Left kidney (tissue), 2 donors: Measurements from ENCODE around the gene ADAP1. TPM values are rescaled to one million over a fixed set of nuclear protein-coding genes. Genes with fewer than 3 reads are reported as not detected.

Experiments used
- DNase-seq: peaks from one replicate; pipeline ENCODE4 v3.0.0-alpha.2; 2013
- polyA plus RNA-seq: library from polyadenylated mRNA; unstranded; fragments of 120-200 nt; gene quantifications from one replicate; pipeline ENCODE4 v1.2.1, GENCODE V29; 2013; ENCODE audit not compliant: insufficient read length

Gene ADAP1
- polyA plus RNA-seq, 1 donor: 11.0 TPM

DNA sequence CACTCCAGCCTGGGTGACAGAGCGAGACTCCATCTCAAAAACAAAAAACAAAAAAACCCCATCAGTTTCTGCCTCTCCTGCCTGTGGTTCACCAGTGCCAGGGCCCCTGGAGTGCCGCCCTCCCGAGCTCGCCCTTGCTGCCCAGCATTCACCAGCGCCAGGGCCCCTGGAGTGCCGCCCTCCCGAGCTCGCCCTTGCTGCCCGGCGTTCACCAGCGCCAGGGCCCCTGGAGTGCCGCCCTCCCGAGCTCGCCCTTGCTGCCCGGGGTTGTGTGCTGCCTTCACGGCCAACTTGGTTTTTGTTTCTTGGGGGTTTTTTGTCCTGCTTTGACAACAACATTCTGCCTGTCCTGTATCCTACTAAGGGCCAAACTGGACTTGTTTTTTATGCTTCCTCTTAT lies 91.4 kb downstream of the ADAP1 start:
- DNase-seq: no peak

DNA sequence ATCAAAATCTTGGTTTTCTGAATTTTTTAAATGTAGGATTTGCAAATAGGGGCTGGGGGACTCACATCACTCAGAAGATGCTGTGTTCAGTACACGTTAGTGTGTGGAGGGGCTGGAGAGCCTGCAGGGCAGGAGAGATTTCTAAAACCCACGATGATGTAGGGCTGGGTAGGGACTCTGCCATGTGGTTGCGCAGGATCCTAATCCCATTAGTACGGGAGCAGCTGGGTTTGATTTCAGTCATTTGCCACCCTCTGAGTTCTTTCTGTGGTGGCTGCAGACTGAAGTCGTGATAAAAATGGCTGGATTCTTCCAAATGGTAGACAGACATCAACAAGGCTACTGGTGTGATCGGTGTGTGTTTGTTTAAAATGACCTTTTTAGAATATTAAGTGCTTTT lies 92.3 kb downstream of the ADAP1 start:
- DNase-seq: no peak

DNA sequence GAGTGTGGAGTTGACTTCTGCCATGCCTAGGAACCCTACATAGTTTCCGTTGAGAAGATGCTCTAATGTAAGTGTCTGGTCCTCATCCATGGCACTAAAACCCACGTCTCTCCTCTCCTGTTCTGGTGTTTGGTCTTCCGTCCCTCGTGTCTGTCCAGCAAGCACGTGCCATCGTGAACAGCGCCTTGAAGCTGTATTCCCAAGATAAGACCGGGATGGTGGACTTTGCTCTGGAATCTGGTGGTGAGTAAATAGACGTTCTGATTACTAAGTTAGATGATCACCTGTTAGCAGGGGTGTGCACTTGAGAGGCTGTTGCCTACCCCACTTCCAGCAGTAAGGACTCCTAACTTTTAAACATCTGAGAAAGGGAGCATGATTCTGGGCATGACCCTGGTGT lies 93.3 kb downstream of the ADAP1 start:
- no peak for DNase-seq

DNA sequence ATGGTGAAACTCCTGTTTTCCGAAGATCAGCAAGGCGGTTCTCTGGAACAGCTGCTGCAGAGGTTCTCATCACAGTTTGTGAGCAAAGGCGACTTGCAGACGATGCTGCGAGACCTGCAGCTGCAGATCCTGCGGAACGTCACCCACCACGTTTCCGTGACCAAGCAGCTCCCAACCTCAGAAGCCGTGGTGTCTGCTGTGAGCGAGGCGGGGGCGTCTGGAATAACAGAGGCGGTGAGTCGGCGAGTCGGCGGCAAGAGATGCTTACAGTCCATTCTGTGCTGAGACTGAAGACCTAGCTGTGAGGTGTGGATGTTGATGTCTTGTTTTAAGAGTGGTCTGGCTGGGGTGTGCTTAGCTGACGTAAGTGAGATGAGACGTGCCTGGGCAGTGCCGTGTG lies 94.3 kb downstream of the ADAP1 start:
- no peak for DNase-seq

DNA sequence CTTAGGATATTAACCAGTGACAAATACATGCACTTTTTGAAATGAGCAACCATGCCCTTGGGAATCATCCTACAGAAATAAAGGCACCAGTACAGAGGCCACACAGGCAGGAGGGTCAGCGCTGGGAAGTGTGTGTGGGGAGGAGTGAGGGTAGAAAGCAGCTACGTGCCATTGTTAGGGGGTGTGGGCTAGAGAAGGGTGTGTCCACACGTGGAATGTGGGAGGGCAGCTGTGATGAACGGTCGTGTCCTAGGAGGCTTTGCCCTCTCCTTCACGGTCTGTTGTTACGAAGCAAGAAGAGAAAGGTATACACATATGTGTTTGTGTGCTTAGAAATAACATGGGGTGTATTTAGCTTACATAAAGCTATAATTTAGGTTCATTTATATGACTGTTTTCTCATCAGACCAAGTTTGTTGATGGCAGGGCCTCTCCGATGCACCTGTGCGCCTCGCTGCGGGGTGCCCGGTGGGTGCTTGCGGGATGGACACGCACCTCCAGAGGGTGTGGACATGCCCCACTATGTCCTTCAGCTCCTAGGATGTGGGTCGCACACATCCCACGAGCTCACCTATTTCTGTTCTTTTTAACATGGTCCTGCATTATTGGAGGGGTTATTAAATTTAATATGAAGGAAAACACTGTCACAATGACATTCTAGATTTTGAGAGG lies 95.0 kb downstream of the ADAP1 start:
- no peak for DNase-seq

DNA sequence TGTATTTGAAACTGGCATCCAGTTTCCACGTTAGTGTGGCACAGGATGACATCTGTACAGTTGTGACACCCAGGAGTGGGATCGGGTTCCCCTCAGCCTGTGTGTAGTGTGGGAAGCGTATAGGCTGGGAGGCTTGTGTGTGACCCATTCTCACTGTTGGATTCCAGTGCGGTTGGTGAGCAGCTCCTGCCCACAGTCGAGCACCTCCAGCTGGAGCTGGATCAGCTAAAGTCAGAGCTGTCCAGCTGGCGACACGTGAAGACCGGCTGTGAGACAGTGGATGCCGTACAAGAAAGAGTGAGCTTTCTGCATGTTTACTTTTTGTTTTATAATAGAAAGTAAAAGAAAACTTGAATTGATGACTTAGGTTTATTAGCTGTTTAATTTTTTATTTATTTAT lies 96.8 kb downstream of the ADAP1 start:
- no peak for DNase-seq

DNA sequence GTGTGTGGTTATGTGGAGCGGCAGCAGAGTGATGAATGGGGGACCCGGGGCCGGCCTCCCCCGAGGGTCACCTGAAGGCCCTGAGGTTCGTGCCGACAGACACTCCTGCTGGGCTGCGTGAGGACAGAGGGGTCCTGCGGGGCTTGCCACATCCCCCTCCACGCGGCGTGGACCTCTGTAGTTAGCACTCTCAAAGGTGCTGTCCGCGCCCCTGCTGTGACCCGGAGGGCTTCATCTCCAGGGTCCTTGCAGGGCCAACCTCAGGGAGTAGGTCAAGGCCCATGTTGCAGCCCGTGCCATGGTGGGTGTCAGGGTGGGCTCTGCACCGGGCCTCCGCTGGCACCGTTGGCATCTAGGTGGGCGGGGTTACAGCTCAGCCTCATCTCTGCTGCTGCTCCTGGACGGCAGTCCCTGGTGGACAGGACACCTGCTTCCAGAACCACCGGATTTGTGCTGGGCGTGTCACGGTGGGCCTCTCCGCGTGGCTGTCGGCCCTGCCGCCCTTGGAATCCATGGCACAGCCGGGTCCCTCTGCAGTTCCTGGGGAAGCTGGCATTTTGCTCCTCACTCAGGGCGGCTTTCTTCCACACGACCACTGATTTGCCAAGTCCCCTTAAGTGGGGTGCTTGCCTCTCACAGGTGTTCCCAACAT lies 97.9 kb downstream of the ADAP1 start:
- DNase-seq: no peak

DNA sequence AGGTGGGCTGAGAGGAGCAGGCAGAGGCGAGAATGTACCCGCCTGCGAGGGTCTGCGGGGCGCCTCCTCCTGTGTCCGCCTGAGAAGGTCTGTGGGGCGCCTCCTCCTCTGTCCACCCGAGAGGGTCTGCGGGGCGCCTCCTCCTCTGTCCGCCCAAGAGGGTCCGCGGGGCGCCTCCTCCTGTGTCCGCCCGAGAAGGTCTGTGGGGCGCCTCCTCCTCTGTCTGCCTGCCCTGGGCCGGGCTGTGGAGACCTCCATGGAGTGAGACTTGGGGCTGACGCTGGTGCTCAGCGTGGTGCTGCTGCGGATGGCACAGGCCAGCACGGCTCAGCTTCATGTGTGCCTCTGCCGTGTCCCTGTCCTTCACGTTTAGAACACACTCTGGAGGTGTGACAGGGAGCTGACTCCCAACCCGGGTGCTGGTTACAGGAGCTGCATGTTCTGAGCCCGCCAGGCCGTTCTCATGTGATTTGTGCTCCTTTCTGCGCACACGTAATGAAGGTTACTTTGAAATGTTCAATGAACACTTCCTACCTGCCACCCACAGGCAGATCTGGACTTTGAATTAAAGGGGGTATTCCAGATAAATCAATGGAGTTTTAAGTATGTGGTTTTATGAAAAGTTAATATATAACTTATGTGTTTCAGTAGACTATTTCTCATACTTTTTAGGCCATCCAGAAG lies 98.7 kb downstream of the ADAP1 start:
- DNase-seq: no peak

DNA sequence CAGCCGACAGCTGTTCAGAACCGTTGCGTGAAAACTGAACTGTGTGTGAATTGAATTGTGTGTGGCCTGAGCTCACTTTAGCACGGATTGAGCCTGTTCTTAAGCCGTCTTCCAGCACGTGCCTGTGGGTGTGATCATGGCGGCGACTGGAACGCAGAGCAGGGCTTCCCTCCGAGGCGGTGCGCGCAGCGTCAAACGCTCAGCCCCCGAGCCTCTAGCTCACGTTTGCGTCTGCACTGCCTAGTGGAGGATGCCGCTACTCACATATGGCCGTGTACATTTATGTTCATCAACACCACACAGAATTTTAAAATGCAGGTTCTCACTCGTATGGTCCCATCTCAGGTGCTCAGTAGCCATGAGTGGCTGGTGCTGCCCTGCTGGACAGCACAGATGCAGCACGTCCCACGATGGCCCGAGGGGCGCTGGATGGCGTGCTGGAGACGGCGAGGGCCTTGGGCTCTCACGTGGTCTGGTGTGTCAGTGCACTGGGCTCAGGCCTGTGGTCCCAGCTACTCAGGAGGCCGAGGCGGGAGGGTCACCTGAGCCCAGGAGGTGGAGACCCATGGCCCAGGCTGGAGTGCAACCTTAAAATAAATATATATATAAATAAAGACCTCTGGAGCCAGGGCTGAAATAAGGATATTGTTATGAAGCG lies 100.2 kb downstream of the ADAP1 start:
- DNase-seq: no peak

DNA sequence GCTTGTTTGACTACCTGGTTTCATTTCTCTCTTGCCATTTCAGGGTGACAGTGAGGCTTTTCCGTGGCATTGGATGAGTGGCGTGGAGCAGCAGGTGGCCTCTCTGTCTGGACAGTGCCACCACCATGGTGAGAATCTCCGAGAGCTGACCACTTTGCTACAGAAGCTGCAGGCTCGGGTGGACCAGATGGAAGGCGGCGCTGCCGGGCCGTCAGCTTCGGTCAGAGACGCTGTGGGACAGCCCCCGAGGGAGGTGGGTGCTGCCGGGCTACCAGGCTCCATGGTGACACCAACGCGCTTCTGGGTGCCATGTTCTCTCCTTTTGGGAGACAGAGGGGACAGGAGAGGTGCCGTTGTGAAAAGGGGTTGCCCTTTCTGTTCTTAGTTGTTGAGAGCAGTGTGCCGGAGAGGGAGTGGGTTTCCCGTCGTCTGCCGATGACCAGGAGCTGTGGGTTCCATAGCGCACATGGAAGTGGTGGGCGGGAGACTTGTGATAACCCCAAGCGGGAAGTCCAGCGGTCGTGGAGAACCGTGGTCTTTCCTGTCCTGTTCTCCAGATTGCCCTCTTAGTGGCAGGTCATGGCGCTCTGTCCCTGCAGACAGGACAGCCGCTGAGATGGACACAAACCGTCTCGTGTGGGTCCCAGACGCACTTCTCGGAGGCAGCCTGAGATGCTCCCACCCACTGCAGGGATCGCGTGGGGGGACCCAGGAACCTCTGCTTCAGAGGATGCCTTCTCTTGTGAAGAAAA lies 100.9 kb downstream of the ADAP1 start:
- DNase-seq: no peak

DNA sequence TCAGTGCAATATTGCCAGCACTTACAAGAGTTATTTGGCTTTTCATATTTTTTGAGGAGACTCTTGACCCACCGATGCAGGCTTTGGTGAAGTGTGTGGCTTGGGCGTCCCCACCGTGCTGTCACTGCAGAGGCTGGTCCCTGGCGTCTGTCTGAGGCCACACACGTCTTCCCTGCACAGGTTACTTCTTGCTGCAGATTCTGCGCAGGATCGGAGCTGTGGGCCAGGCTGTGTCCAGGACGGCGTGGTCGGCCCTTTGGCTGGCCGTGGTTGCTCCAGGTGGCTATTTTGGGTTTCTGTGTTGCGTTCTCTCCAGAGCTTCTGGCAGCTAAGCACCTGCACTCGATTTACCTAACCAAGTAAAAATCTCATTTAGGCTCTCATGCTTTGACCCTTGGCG lies 103.3 kb downstream of the ADAP1 start:
- no peak for DNase-seq

DNA sequence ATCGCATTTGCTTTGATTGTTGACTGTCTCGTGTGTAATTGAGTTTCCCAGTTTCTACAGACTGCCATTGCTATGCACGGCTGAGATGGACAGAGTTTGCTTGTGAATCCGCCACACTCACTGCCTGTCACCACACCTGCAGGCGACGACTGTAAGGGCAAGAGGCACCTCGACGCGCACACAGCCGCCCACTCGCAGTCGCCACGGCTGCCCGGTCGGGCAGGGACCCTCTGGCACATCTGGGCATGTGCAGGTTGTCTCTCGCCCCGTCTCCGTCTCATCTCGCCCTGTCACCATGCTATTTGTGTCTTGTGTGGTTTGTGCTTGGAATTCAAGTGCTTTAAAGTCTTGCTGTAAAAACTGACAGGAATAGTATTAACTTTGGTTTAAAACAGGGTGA lies 104.7 kb downstream of the ADAP1 start:
- DNase-seq: no peak

DNA sequence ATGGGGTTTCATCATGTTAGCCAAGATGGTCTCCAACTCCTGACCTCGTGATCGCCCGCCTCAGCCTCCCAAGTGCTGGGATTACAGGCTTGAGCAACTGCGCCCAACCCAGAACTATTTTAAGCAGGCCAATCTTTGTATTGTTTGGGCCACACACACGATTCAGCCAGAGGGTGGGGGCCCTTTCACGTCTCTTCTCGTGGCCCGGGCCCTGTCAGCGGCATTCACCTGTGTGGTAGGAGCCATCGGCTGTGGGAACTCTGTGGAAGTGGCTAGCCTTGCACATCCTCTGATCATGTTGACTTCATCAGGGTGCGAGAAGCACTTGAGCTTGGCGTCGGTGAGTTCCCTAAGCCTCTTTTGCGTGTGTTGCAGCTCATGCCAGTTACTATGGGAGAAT lies 105.3 kb downstream of the ADAP1 start:
- no peak for DNase-seq

Other genes with a start within 250 kb of the ADAP1 start
- gene DNAAF5, start 228.0 kb downstream of the ADAP1 start, polyA plus RNA-seq: 37.6 TPM
- 33.7 TPM for gene PRKAR1B, start 227.4 kb downstream of the ADAP1 start, polyA plus RNA-seq
- 163 TPM for gene SUN1, start 122.2 kb downstream of the ADAP1 start, polyA plus RNA-seq
- 42.9 TPM for gene GET4, start 78.1 kb downstream of the ADAP1 start, polyA plus RNA-seq
- gene COX19, start 20.9 kb upstream of the ADAP1 start, polyA plus RNA-seq: 16.9 TPM
- 2.1 TPM for gene CYP2W1, start 28.5 kb upstream of the ADAP1 start, polyA plus RNA-seq
- 2.5 TPM for gene GPR146, start 89.9 kb upstream of the ADAP1 start, polyA plus RNA-seq
- 5.5 TPM for gene GPER1, start 133.4 kb upstream of the ADAP1 start, polyA plus RNA-seq
- gene ZFAND2A, start 205.5 kb upstream of the ADAP1 start, polyA plus RNA-seq: 22.5 TPM